ENCODE measurements around the gene CDH5. TPM values are rescaled to one million over a fixed set of nuclear protein-coding genes. Genes with fewer than 3 reads are reported as not detected.

Gene CDH5
- total and polyA plus RNA-seq, 2 donors from 2014 or later: 13.9 to 41.3 TPM

- no peaks in the 10 kb centered on the region for H3K9me3 ChIP-seq (ENCODE audit: control insufficient read depth in 2 of 3, insufficient read depth in 1 of 3, low read length in 3 of 3)
- H3K9ac ChIP-seq (ENCODE audit: low read length in 3 of 3): no peak overlapping the region
- no peaks in the 10 kb centered on the region for H3K36me3 ChIP-seq (ENCODE audit: control insufficient read depth in 2 of 3, insufficient read depth in 3 of 3, low read length in 3 of 3)
- no peak overlapping the region for H3K4me3 ChIP-seq (ENCODE audit: low read length in 3 of 3)
- H3K4me1 ChIP-seq (ENCODE audit: control insufficient read depth in 2 of 3, insufficient read depth in 2 of 3, low read depth in 1 of 3, low read length in 3 of 3): no peaks in the 10 kb centered on the region
- intact Hi-C loops (cut with DNase I): no loop called here
- H3K27me3 ChIP-seq (ENCODE audit: control insufficient read depth, insufficient read depth, low read length): no peaks in the 10 kb centered on the region
- DNase-seq (no peak), FAIRE-seq (no peak)
- TF ChIP-seq, protein P1, sequence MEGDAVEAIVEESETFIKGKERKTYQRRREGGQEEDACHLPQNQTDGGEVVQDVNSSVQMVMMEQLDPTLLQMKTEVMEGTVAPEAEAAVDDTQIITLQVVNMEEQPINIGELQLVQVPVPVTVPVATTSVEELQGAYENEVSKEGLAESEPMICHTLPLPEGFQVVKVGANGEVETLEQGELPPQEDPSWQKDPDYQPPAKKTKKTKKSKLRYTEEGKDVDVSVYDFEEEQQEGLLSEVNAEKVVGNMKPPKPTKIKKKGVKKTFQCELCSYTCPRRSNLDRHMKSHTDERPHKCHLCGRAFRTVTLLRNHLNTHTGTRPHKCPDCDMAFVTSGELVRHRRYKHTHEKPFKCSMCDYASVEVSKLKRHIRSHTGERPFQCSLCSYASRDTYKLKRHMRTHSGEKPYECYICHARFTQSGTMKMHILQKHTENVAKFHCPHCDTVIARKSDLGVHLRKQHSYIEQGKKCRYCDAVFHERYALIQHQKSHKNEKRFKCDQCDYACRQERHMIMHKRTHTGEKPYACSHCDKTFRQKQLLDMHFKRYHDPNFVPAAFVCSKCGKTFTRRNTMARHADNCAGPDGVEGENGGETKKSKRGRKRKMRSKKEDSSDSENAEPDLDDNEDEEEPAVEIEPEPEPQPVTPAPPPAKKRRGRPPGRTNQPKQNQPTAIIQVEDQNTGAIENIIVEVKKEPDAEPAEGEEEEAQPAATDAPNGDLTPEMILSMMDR (IDR thresholded peaks at IDR 0.05; ENCODE audit: borderline replicate concordance, extremely low read depth, insufficient read depth): no peak
- no peak overlapping the region for H3K27ac ChIP-seq (ENCODE audit: low read depth in 2 of 2, low read length in 2 of 2)
Observed at GRCh38 chr16:66332634-66333610, 33.6 kb upstream of the CDH5 start.

DNA sequence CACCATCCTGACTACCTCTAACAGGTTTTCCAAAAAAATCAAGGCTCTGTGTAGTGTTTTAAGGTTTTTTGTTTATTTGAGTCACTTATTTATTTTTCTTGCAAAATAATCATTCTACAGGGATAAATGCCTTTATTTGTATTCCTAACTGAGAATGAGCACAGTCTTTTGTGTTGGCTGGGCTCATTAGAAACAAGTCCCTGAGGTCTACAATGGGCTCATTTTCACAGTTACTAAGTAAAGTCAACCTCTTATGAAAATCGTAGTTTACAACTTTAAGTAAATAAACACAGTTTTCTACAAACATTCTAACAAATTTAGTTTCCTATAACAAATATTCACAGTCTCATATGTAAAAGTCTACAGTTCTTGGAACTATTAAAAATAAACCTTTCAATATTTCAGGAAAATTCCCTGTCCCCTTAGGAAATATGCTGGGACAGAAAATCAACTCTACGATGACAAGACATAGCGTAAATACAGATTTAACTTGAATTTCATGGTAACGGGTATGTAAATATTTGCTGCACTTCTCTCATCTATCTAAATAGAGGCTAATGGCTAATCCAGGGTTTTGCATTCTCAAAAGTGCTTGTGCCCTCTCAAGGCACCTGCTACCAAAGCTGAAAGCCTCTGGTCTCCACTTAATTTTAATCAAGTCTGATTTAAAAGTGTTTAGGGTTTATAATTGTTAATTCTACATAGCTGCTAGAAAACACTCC, 31.5 kb upstream of the CDH5 start:
- intact Hi-C loops (cut with DNase I): no loop called here
- Histone ChIP-seq H3K4me3 (ENCODE audit: low read length in 3 of 3) (no peak overlapping the region), H3K9me3 (ENCODE audit: control insufficient read depth in 2 of 3, insufficient read depth in 1 of 3, low read length in 3 of 3) (no peaks in the 10 kb centered on the region), H3K36me3 (ENCODE audit: control insufficient read depth in 2 of 3, insufficient read depth in 3 of 3, low read length in 3 of 3) (no peaks in the 10 kb centered on the region), H3K27ac (ENCODE audit: low read depth in 2 of 2, low read length in 2 of 2) (no peak overlapping the region), H3K9ac (ENCODE audit: low read length in 3 of 3) (no peak overlapping the region), H3K4me1 (ENCODE audit: control insufficient read depth in 2 of 3, insufficient read depth in 2 of 3, low read depth in 1 of 3, low read length in 3 of 3) (no peaks in the 10 kb centered on the region), H3K27me3 (ENCODE audit: control insufficient read depth, insufficient read depth, low read length) (no peaks in the 10 kb centered on the region)
- TF ChIP-seq, protein P1 (IDR thresholded peaks at IDR 0.05; ENCODE audit: borderline replicate concordance, extremely low read depth, insufficient read depth): no peak
- DNase-seq: no peak
- no peak for FAIRE-seq

DNA sequence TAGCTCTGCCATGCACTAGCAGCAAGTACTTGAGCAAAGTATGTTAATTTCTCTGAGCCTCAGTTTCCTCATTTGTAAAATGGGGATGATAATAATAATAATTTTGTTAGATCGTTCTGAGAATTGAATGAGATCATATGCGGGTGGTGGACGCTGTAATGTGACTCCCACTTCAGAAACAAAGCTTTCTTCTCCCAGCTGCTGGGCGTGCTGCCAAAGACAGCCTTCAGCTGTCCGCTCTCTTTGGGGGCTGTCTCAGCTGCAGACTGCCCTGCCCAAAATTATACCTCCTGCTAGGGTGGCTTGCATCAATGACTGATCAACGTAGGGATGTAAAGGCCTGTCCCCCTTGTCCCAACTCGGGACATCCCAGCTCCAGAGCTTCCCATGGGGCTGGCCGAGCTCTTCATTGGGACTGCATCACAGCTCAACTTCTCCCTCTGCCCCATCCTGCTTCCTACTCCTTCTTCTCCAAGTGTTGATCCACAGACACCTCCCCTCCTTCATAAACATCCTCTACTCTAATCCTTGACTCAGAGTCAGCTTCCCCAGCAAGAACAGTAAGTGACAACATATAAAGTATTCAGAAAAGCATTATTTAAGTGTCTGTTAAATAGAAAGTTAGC, 30.7 kb upstream of the CDH5 start:
- DNase-seq: peak in 3 of 5 donors; percentile 64 to 92 (median 68)
- H3K27ac ChIP-seq (ENCODE audit: low read depth in 2 of 2, low read length in 2 of 2): no peak overlapping the region
- intact Hi-C loops (cut with DNase I): no loop called here
- no peaks in the 10 kb centered on the region for H3K4me1 ChIP-seq (ENCODE audit: control insufficient read depth in 2 of 3, insufficient read depth in 2 of 3, low read depth in 1 of 3, low read length in 3 of 3)
- H3K36me3 ChIP-seq (ENCODE audit: control insufficient read depth in 2 of 3, insufficient read depth in 3 of 3, low read length in 3 of 3): no peaks in the 10 kb centered on the region
- TF ChIP-seq, protein P1 (IDR thresholded peaks at IDR 0.05; ENCODE audit: borderline replicate concordance, extremely low read depth, insufficient read depth): no peak
- FAIRE-seq: no peak
- H3K4me3 ChIP-seq (ENCODE audit: low read length in 3 of 3): no peak overlapping the region
- H3K27me3 ChIP-seq (ENCODE audit: control insufficient read depth, insufficient read depth, low read length): no peaks in the 10 kb centered on the region
- H3K9me3 ChIP-seq (ENCODE audit: control insufficient read depth in 2 of 3, insufficient read depth in 1 of 3, low read length in 3 of 3): no peaks in the 10 kb centered on the region
- H3K9ac ChIP-seq (ENCODE audit: low read length in 3 of 3): no peak overlapping the region

Measured in kidney (tissue), 14 donors.